Measurements from ENCODE around the gene DSCAML1. TPM values are rescaled to one million over a fixed set of nuclear protein-coding genes. Genes with fewer than 3 reads are reported as not detected.

DSCAML1 gene
- total RNA-seq, 1 experiment from 2014 or later: not detected

- no peak for TF ChIP-seq REST (IDR thresholded peaks at IDR 0.05; ENCODE audit: low read depth)
- no peak for TF ChIP-seq CBX3 (IDR thresholded peaks at IDR 0.05; ENCODE audit: low read depth)
- TF ChIP-seq ZFX (IDR thresholded peaks at IDR 0.05): no peak
- no peak for TF ChIP-seq POLR2A (IDR thresholded peaks at IDR 0.05; ENCODE audit: borderline replicate concordance, extremely low read depth, insufficient read depth, insufficient read length)
- no peak for TF ChIP-seq YY1 (IDR thresholded peaks at IDR 0.05; ENCODE audit: extremely low read depth, insufficient replicate concordance, low read depth, low read length)
- TF ChIP-seq, protein P1, sequence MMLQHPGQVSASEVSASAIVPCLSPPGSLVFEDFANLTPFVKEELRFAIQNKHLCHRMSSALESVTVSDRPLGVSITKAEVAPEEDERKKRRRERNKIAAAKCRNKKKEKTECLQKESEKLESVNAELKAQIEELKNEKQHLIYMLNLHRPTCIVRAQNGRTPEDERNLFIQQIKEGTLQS (IDR thresholded peaks at IDR 0.05): no peak
- TF ChIP-seq CEBPB (IDR thresholded peaks at IDR 0.05; ENCODE audit: low read depth): no peak
- no peak for TF ChIP-seq FOSL1 (IDR thresholded peaks at IDR 0.05; ENCODE audit: low read depth)
Measured at GRCh38 chr11:117546431-117547194, 250.4 kb downstream of the DSCAML1 start (continued).

DNA sequence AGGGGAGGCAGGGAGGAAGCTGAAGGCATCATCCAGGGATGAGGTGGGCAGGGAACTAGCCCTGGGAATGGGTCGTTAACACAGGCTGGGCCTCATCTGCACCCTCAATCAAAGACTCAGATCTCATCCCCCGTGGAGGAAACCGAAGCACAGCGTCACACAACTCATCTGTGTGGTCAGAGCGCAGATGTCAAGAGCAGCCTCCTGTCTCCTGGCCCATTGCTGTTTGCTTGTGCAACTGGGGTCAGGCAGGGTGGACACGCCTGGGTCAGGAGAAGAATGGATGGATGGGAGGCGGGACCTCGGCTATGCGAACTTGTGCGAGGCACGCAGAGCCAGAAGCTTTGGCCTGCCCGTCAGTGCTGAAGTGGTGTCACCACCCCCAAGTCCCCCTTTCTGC lies 251.3 kb downstream of the DSCAML1 start:
- no peak for TF ChIP-seq EZH2 (IDR thresholded peaks at IDR 0.05)
- TF ChIP-seq ELF1 (IDR thresholded peaks at IDR 0.05; ENCODE audit: borderline replicate concordance, low read depth): no peak
- no peak for TF ChIP-seq EZH2phosphoT487 (IDR thresholded peaks at IDR 0.05; ENCODE audit: borderline replicate concordance)
- no peak for TF ChIP-seq CEBPB (IDR thresholded peaks at IDR 0.05; ENCODE audit: low read depth)
- no peak for TF ChIP-seq SP1 (IDR thresholded peaks at IDR 0.05; ENCODE audit: low read depth)
- H2AFZ ChIP-seq (ENCODE audit: low read depth, low read length, poor library complexity, severe bottlenecking): no peak overlapping the region

More for the DNA sequence above, 251.3 kb downstream of the DSCAML1 start:
- no peaks in the 10 kb centered on the region for H3K4me1 ChIP-seq (ENCODE audit: control insufficient read depth in 1 of 2, insufficient read depth in 2 of 2, low read length in 2 of 2)
- no peaks in the 10 kb centered on the region for H3K79me2 ChIP-seq (ENCODE audit: insufficient read depth, low read length)
- H3K4me3 ChIP-seq (replicated peaks in 1 of 2; ENCODE audit: low read depth in 1 of 2, low read length in 2 of 2): no peak overlapping the region
- BruUV-seq (replicated peaks): no TSS peak
- H3K36me3 ChIP-seq (ENCODE audit: control insufficient read depth in 1 of 2, insufficient read depth in 2 of 2, low read length in 2 of 2): no peaks in the 10 kb centered on the region
- peaks cover 37% of the 10 kb centered on the region for H3K27me3 ChIP-seq (ENCODE audit: insufficient read depth, low read length)
- H3K9ac ChIP-seq (ENCODE audit: low read length): no peak overlapping the region
- RAD21 ChIA-PET (ENCODE audit: low non-redundant PET in 1 of 2, low total read pairs in 2 of 2, uncharacterized antibody in 2 of 2, unreplicated experiment in 2 of 2): no interaction called here
- DNase-seq (ENCODE audit: low read depth, low spot score) (no peak), ATAC-seq (no peak)
- H3K9me2 ChIP-seq (ENCODE audit: insufficient read depth): no peaks in the 10 kb centered on the region
- intact Hi-C loops (cut with micrococcal nuclease): no loop called here
- POLR2A ChIA-PET: no interaction called here
- H3K9me3 ChIP-seq (ENCODE audit: control insufficient read depth in 1 of 2, insufficient read depth in 1 of 2, low read depth in 1 of 2, low read length in 2 of 2): no peaks in the 10 kb centered on the region
- no peak overlapping the region for H3K27ac ChIP-seq (ENCODE audit: low read depth, low read length)
- no peaks in the 10 kb centered on the region for H4K20me1 ChIP-seq (ENCODE audit: insufficient read depth)
- CTCF ChIA-PET: no interaction called here
- H3K4me2 ChIP-seq (ENCODE audit: low read length): no peak overlapping the region

Data from HCT116 (cell line).